Mesothelial cell of epicardium (in vitro differentiated cells): ENCODE results near the gene MINDY4. TPM values are rescaled to one million over a fixed set of nuclear protein-coding genes. Genes with fewer than 3 reads are reported as not detected.

Experiments used
- DNase-seq, 2 experiments: peaks; one replicate each; pipeline ENCODE4 v3.0.0; 2021; ENCODE audit warnings: low spot score in 2 of 2; ENCODE audit not compliant: unreplicated experiment in 2 of 2
- H3K27ac Mint-ChIP-seq: 2 replicates; pipeline ENCODE4 v1.8.0; 2021; ENCODE audit warnings: mixed read lengths
- H3K27me3 Mint-ChIP-seq: 2 replicates; pipeline ENCODE4 v1.8.0; 2021; ENCODE audit warnings: low read depth, mixed read lengths
- H3K36me3 Mint-ChIP-seq: 2 replicates; pipeline ENCODE4 v1.8.0; 2021; ENCODE audit warnings: mixed read lengths
- H3K4me1 Mint-ChIP-seq: 2 replicates; pipeline ENCODE4 v1.8.0; 2021; ENCODE audit warnings: mixed read lengths
- H3K4me3 Mint-ChIP-seq: 2 replicates; pipeline ENCODE4 v1.8.0; 2021; ENCODE audit warnings: mild to moderate bottlenecking, moderate library complexity, mixed read lengths
- H3K9me3 Mint-ChIP-seq: 2 replicates; pipeline ENCODE4 v1.8.0; 2021; ENCODE audit warnings: mixed read lengths
- CTCF ChIP-seq: fragments of 200-600 bp; sonication (generic); IDR thresholded peaks from one replicate; pipeline ENCODE4 v1.5.0; 2021; ENCODE audit warnings: antibody characterized with exemption; ENCODE audit not compliant: unreplicated experiment
- total RNA-seq: library from RNA; stranded (reverse); gene quantifications from 3 replicates; pipeline ENCODE4 v1.2.1, GENCODE V29; 2021

Gene MINDY4
- total RNA-seq, 1 donor from 2014 or later = 10.8 TPM

- no peak for TF ChIP-seq CTCF
- Mint-ChIP-seq H3K36me3 (peaks cover 14% of the 10 kb centered on the region), H3K9me3 (no peaks in the 10 kb centered on the region), H3K27ac (no peak overlapping the region), H3K4me3 (no peak overlapping the region), H3K27me3 (no peaks in the 10 kb centered on the region), H3K4me1 (peaks cover 33% of the 10 kb centered on the region)
- no peak for DNase-seq
Observed at GRCh38 chr7:30879139-30880124, 108.2 kb downstream of the MINDY4 start.

GRCh38 chr7:30880125-30880720, 109.0 kb downstream of the MINDY4 start:
- Mint-ChIP-seq H3K9me3 (no peaks in the 10 kb centered on the region), H3K36me3 (peaks cover 9% of the 10 kb centered on the region), H3K27me3 (no peaks in the 10 kb centered on the region), H3K4me3 (no peak overlapping the region), H3K27ac (peak overlapping the region; percentile 89), H3K4me1 (peaks cover 33% of the 10 kb centered on the region)
- no peak for DNase-seq
- no peak for TF ChIP-seq CTCF

- Mint-ChIP-seq H3K4me3 (no peak overlapping the region), H3K27ac (no peak overlapping the region), H3K36me3 (peaks cover 3% of the 10 kb centered on the region), H3K27me3 (no peaks in the 10 kb centered on the region), H3K4me1 (peaks cover 33% of the 10 kb centered on the region), H3K9me3 (no peaks in the 10 kb centered on the region)
- TF ChIP-seq CTCF = no peak
- no peak for DNase-seq
Observed at GRCh38 chr7:30880941-30881340, 109.7 kb downstream of the MINDY4 start.

GRCh38 chr7:30881448-30881847, 110.2 kb downstream of the MINDY4 start:
- H3K4me3 Mint-ChIP-seq = no peak overlapping the region
- H3K9me3 Mint-ChIP-seq = no peaks in the 10 kb centered on the region
- H3K36me3 Mint-ChIP-seq = no peaks in the 10 kb centered on the region
- H3K27me3 Mint-ChIP-seq = no peaks in the 10 kb centered on the region
- no peak for DNase-seq
- peaks cover 34% of the 10 kb centered on the region for H3K4me1 Mint-ChIP-seq
- no peak for TF ChIP-seq CTCF
- no peak overlapping the region for H3K27ac Mint-ChIP-seq

GRCh38 chr7:30884881-30885280, 113.7 kb downstream of the MINDY4 start:
- no peaks in the 10 kb centered on the region for H3K9me3 Mint-ChIP-seq
- peaks cover 44% of the 10 kb centered on the region for H3K4me1 Mint-ChIP-seq
- no peak overlapping the region for H3K4me3 Mint-ChIP-seq
- no peak for TF ChIP-seq CTCF
- H3K27me3 Mint-ChIP-seq = no peaks in the 10 kb centered on the region
- H3K36me3 Mint-ChIP-seq = no peaks in the 10 kb centered on the region
- DNase-seq = no peak
- H3K27ac Mint-ChIP-seq = no peak overlapping the region
